Lung (tissue), 12 donors: Measurements from ENCODE around the gene TMEM132C. TPM values are rescaled to one million over a fixed set of nuclear protein-coding genes. Genes with fewer than 3 reads are reported as not detected.
A peak's percentile ranks its signal among the peaks of the same experiment; 100 is the strongest.

ENCODE experiments used
- ATAC-seq: fragments of 200-7000 bp; cut with Tn5 transposase; one replicate; pipeline ENCODE4 v1.9.1; 2020; ENCODE audit warnings: moderate number of reproducible peaks; ENCODE audit not compliant: insufficient read depth, low FRiP score
- DNase-seq, 3 donors: peaks; one replicate each; pipeline ENCODE4 v3.0.0-alpha.2; 2013 to 2017
- H3K27ac ChIP-seq, 2 donors: one replicate each; pipeline ENCODE4 v1.5.1; 2013; ENCODE audit warnings: mild to moderate bottlenecking in 2 of 2, moderate library complexity in 2 of 2, control low read depth in 1 of 2, inconsistent platforms in 1 of 2, low read depth in 1 of 2, low read length in 1 of 2
- H3K27me3 ChIP-seq, 3 donors: one replicate each; pipeline ENCODE4 v1.5.1; 2013; ENCODE audit warnings: low read length in 2 of 3; ENCODE audit not compliant: control insufficient read depth in 3 of 3, insufficient read depth in 3 of 3
- H3K36me3 ChIP-seq, 4 donors: one replicate each; pipeline ENCODE4 v1.5.1; 2013; ENCODE audit warnings: low read length in 4 of 4, mild to moderate bottlenecking in 1 of 4, moderate library complexity in 1 of 4; ENCODE audit not compliant: control insufficient read depth in 4 of 4, insufficient read depth in 4 of 4
- H3K4me1 ChIP-seq, 5 donors: one replicate each; pipeline ENCODE4 v1.5.1; 2013; ENCODE audit warnings: low read length in 5 of 5, mild to moderate bottlenecking in 2 of 5, moderate library complexity in 1 of 5; ENCODE audit not compliant: control insufficient read depth in 5 of 5, insufficient read depth in 5 of 5
- H3K4me3 ChIP-seq: one replicate; pipeline ENCODE4 v1.5.1; 2013; ENCODE audit warnings: mild to moderate bottlenecking, control low read depth, moderate library complexity
- H3K9ac ChIP-seq, 2 donors: one replicate each; pipeline ENCODE4 v1.5.1; 2013; ENCODE audit warnings: low read length in 2 of 2, control low read depth in 1 of 2; ENCODE audit not compliant: insufficient read depth in 1 of 2
- H3K9me3 ChIP-seq, 4 donors: one replicate each; pipeline ENCODE4 v1.5.1; 2013; ENCODE audit warnings: low read length in 3 of 4, mild to moderate bottlenecking in 1 of 4, moderate library complexity in 1 of 4; ENCODE audit not compliant: control insufficient read depth in 4 of 4, insufficient read depth in 3 of 4
- CTCF ChIP-seq: IDR thresholded peaks from 2 replicates; pipeline ENCODE4 v1.5.1; 2012; ENCODE audit warnings: mild to moderate bottlenecking; ENCODE audit errors: control extremely low read depth, extremely low read depth
- WGBS, 2 donors: extraction: QIAGEN DNeasy Blood & Tissue Kit; methylation state at CpG; one replicate each; pipeline ENCODE4 v1.1.7; 2013; 5-methylcytosine and 5-hydroxymethylcytosine counted together
- polyA plus RNA-seq, 2 donors: library from polyadenylated mRNA; stranded (reverse); fragments of 200-250 nt; gene quantifications; one replicate each; pipeline ENCODE4 v1.2.1, GENCODE V29; 2013
- total RNA-seq, 2 donors: library from RNA; depleted of rRNA in 1 of 2; stranded (reverse); fragments of >200 nt in 1 of 2; gene quantifications; one replicate each; pipeline ENCODE4 v1.2.1, GENCODE V29; 2014 to 2021
- donor health status: control.
- donor health status: control.
- donor health status: Bipolar disorder and iron deficiency.
- donor health status: healthy.
- donor health status: DM: yes; HTN: yes; CAD: no.

TMEM132C gene
- total and polyA plus RNA-seq, 4 donors: 0.35 to 16.5 (median 0.77) TPM

- WGBS, 2 donors: 28 to 47% methylated on average over 4 of the region's 4 CpGs
- DNase-seq: peak in 2 of 3 donors; percentile 77 to 88
- Histone ChIP-seq H3K9ac (peak overlapping the region in 1 of 2 donors; percentile 53), H3K4me1 (no peaks in the 10 kb centered on the region), H3K36me3 (peaks cover 0 to 9% (median 2%) of the 10 kb centered on the region in 4 donors), H3K27me3 (no peaks in the 10 kb centered on the region), H3K4me3 (no peak overlapping the region), H3K27ac (no peak overlapping the region), H3K9me3 (peaks cover 0 to 5% (median 0%) of the 10 kb centered on the region in 4 donors)
- no peak for ATAC-seq
- no peak for TF ChIP-seq CTCF
Measured at GRCh38 chr12:128468926-128469325, 202.0 kb downstream of the TMEM132C start.

- Histone ChIP-seq H3K9ac (no peak overlapping the region), H3K36me3 (peaks cover 0 to 9% (median 2%) of the 10 kb centered on the region in 4 donors), H3K4me1 (peaks cover 0 to 6% (median 0%) of the 10 kb centered on the region in 5 donors), H3K9me3 (peaks cover 0 to 7% (median 0%) of the 10 kb centered on the region in 4 donors), H3K27me3 (peaks cover 0 to 5% (median 0%) of the 10 kb centered on the region in 3 donors), H3K27ac (no peak overlapping the region), H3K4me3 (no peak overlapping the region)
- TF ChIP-seq CTCF: no peak
- ATAC-seq: no peak
- 90 to 91% methylated on average over 2 of the region's 2 CpGs for WGBS, 2 donors
- no peak for DNase-seq
Measured at GRCh38 chr12:128471491-128471890, 204.5 kb downstream of the TMEM132C start.

GRCh38 chr12:128474916-128475315 lies 207.9 kb downstream of the TMEM132C start:
- TF ChIP-seq CTCF: no peak
- H3K4me3 ChIP-seq: no peak overlapping the region
- H3K36me3 ChIP-seq: peaks cover 0 to 9% (median under 1%) of the 10 kb centered on the region in 4 donors
- H3K4me1 ChIP-seq: peaks cover 0 to 8% (median 0%) of the 10 kb centered on the region in 5 donors
- no peak for DNase-seq
- no peak for ATAC-seq
- H3K9ac ChIP-seq: no peak overlapping the region
- H3K27me3 ChIP-seq: peaks cover 0 to 5% (median 0%) of the 10 kb centered on the region in 3 donors
- H3K9me3 ChIP-seq: peaks cover 0 to 3% (median 0%) of the 10 kb centered on the region in 4 donors
- WGBS, 2 donors: 75 to 85% methylated on average over 10 of the region's 10 CpGs
- no peak overlapping the region for H3K27ac ChIP-seq

GRCh38 chr12:128476266-128476665 lies 209.3 kb downstream of the TMEM132C start:
- DNase-seq: peak; percentile 30 to 72 (median 63)
- WGBS, 2 donors: 43 to 48% methylated on average over 7 of the region's 7 CpGs
- peaks cover 0 to 2% (median 0%) of the 10 kb centered on the region in 4 donors for H3K36me3 ChIP-seq
- H3K4me1 ChIP-seq: peaks cover 0 to 8% (median 0%) of the 10 kb centered on the region in 5 donors
- TF ChIP-seq CTCF: no peak
- peaks cover 0 to 5% (median 0%) of the 10 kb centered on the region in 4 donors for H3K9me3 ChIP-seq
- no peak overlapping the region for H3K4me3 ChIP-seq
- no peak overlapping the region for H3K27ac ChIP-seq
- H3K27me3 ChIP-seq: peaks cover 0 to 5% (median 0%) of the 10 kb centered on the region in 3 donors
- H3K9ac ChIP-seq: no peak overlapping the region
- no peak for ATAC-seq
